ENCODE data around the gene TSPAN13. TPM values are rescaled to one million over a fixed set of nuclear protein-coding genes. Genes with fewer than 3 reads are reported as not detected.

TSPAN13 gene
- total and polyA plus RNA-seq, 8 donors, result 3.6 to 74.5 (median 35.4) TPM

DNA sequence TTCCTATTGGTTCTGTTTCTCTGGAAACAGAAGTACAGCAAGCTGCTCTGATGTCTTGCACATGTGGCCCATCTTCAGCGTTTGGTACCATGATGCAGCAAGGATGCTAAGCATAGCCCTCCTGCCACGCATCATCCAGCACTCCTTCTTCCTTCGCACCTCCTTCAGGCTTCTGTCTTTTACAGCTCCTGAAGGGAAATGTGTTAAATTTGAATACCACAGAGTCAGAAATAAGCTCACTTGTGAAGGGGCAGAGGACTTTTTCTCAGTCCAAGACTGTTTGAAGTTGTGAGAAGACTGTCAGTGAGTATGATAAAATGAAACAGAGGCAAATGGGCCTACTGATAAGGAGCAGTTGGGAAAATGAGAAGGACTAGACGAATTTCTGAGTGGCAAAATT lies 20.7 kb downstream of the TSPAN13 start:
- H3K36me3 ChIP-seq, result no peaks in the 10 kb centered on the region

DNA sequence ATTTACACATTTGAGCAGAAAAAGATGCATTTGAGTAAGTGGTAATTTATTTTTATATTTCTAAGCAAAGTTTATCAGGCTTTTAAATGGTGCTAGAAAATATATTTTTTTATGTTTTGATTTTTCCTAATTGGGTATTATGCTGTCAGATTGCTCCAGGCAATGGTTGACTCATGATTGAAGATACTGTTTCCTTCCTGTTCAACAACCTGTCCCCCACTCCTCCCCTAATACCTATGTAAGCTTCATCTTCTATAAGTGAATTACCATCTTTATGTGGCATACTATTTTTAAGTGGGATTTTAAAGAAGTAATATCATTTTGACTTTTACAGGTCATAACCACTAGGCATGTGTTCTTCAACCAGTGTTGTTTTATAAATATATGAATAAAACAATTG lies 21.4 kb downstream of the TSPAN13 start:
- Histone ChIP-seq H3K4me1 (peaks cover 0 to 17% (median 3%) of the 10 kb centered on the region in 4 donors), H3K27ac (no peak overlapping the region), H3K36me3 (no peaks in the 10 kb centered on the region), H3K27me3 (no peaks in the 10 kb centered on the region), H3K4me3 (no peak overlapping the region), H3K9me3 (no peaks in the 10 kb centered on the region)
- DNase-seq, result no peak
- TF ChIP-seq POLR2AphosphoS5 (IDR thresholded peaks at IDR 0.05), result no peak
- TF ChIP-seq, protein P1, sequence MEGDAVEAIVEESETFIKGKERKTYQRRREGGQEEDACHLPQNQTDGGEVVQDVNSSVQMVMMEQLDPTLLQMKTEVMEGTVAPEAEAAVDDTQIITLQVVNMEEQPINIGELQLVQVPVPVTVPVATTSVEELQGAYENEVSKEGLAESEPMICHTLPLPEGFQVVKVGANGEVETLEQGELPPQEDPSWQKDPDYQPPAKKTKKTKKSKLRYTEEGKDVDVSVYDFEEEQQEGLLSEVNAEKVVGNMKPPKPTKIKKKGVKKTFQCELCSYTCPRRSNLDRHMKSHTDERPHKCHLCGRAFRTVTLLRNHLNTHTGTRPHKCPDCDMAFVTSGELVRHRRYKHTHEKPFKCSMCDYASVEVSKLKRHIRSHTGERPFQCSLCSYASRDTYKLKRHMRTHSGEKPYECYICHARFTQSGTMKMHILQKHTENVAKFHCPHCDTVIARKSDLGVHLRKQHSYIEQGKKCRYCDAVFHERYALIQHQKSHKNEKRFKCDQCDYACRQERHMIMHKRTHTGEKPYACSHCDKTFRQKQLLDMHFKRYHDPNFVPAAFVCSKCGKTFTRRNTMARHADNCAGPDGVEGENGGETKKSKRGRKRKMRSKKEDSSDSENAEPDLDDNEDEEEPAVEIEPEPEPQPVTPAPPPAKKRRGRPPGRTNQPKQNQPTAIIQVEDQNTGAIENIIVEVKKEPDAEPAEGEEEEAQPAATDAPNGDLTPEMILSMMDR (IDR thresholded peaks at IDR 0.05), result no peak
- TF ChIP-seq EP300 (IDR thresholded peaks at IDR 0.05), result no peak
- no peak for TF ChIP-seq POLR2A (IDR thresholded peaks at IDR 0.05)
- intact Hi-C loops (cut with DNase I; ENCODE audit: low total_unique reads), result no loop called here

More for the DNA sequence above, 20.7 kb downstream of the TSPAN13 start:
- Histone ChIP-seq H3K9me3 (no peaks in the 10 kb centered on the region), H3K27me3 (no peaks in the 10 kb centered on the region), H3K4me1 (peaks cover 0 to 17% (median 3%) of the 10 kb centered on the region in 4 donors), H3K27ac (no peak overlapping the region), H3K4me3 (no peak overlapping the region)
- intact Hi-C loops (cut with DNase I; ENCODE audit: low total_unique reads), result no loop called here
- 71 to 92% (median 84%) methylated on average over 4 of the region's 4 CpGs for WGBS, 5 donors
- no peak for DNase-seq
- TF ChIP-seq EP300 (IDR thresholded peaks at IDR 0.05) (no peak), POLR2A (IDR thresholded peaks at IDR 0.05) (no peak)
- TF ChIP-seq, protein P1 (IDR thresholded peaks at IDR 0.05), result no peak

- 87 to 94% (median 93%) methylated on average over 7 of the region's 7 CpGs for WGBS, 5 donors
- TF ChIP-seq, protein P1 (IDR thresholded peaks at IDR 0.05), result no peak
- intact Hi-C loops (cut with DNase I; ENCODE audit: low total_unique reads), result no loop called here
These were observed 22.5 kb downstream of the TSPAN13 start for GRCh38 chr7:16776053-16776452.

GRCh38 chr7:16778476-16778875 lies 24.9 kb downstream of the TSPAN13 start:
- no peak overlapping the region for H3K27ac ChIP-seq
- no peaks in the 10 kb centered on the region for H3K27me3 ChIP-seq
- no peak for TF ChIP-seq POLR2A (IDR thresholded peaks at IDR 0.05)
- TF ChIP-seq, protein P1 (IDR thresholded peaks at IDR 0.05), result no peak
- TF ChIP-seq POLR2AphosphoS5 (IDR thresholded peaks at IDR 0.05), result no peak
- no peak for TF ChIP-seq EP300 (IDR thresholded peaks at IDR 0.05)
- WGBS, 5 donors, result 93 to 100% (median 98%) methylated on average over 3 of the region's 3 CpGs
- peaks cover 0 to 6% (median 2%) of the 10 kb centered on the region in 4 donors for H3K4me1 ChIP-seq
- H3K4me3 ChIP-seq, result no peak overlapping the region
- peaks cover 0 to 11% (median 3%) of the 10 kb centered on the region in 4 donors for H3K36me3 ChIP-seq
- intact Hi-C loops (cut with DNase I; ENCODE audit: low total_unique reads), result no loop called here
- DNase-seq, result no peak
- H3K9me3 ChIP-seq, result no peaks in the 10 kb centered on the region

More at GRCh38 chr7:16776053-16776452, 22.5 kb downstream of the TSPAN13 start:
- no peak overlapping the region for H3K4me3 ChIP-seq
- no peak for DNase-seq
- H3K36me3 ChIP-seq, result no peaks in the 10 kb centered on the region
- no peaks in the 10 kb centered on the region for H3K27me3 ChIP-seq
- no peak overlapping the region for H3K27ac ChIP-seq
- peaks cover 0 to 17% (median 3%) of the 10 kb centered on the region in 4 donors for H3K4me1 ChIP-seq
- H3K9me3 ChIP-seq, result no peaks in the 10 kb centered on the region

All from stomach (tissue), 9 donors.